ENCODE data around the gene ZNF10. TPM values are rescaled to one million over a fixed set of nuclear protein-coding genes. Genes with fewer than 3 reads are reported as not detected.

ZNF10 gene
- total and polyA plus RNA-seq, 2 donors from 2014 or later, result 4.6 to 15.1 TPM

- Histone ChIP-seq H3K9ac (ENCODE audit: low read length in 3 of 3) (no peak overlapping the region), H3K36me3 (ENCODE audit: control insufficient read depth in 2 of 3, insufficient read depth in 3 of 3, low read length in 3 of 3) (peaks cover 26 to 60% (median 31%) of the 10 kb centered on the region in 3 donors), H3K27me3 (ENCODE audit: control insufficient read depth, insufficient read depth, low read length) (no peaks in the 10 kb centered on the region), H3K4me1 (ENCODE audit: control insufficient read depth in 2 of 3, insufficient read depth in 2 of 3, low read depth in 1 of 3, low read length in 3 of 3) (no peaks in the 10 kb centered on the region), H3K9me3 (ENCODE audit: control insufficient read depth in 2 of 3, insufficient read depth in 1 of 3, low read length in 3 of 3) (peaks cover 28 to 94% (median 70%) of the 10 kb centered on the region in 3 donors), H3K4me3 (ENCODE audit: low read length in 3 of 3) (peak overlapping the region in 2 of 3 donors; percentile 0 to 31), H3K27ac (ENCODE audit: low read depth in 2 of 2, low read length in 2 of 2) (no peak overlapping the region)
- DNase-seq (no peak), FAIRE-seq (no peak)
- TF ChIP-seq, protein P1, sequence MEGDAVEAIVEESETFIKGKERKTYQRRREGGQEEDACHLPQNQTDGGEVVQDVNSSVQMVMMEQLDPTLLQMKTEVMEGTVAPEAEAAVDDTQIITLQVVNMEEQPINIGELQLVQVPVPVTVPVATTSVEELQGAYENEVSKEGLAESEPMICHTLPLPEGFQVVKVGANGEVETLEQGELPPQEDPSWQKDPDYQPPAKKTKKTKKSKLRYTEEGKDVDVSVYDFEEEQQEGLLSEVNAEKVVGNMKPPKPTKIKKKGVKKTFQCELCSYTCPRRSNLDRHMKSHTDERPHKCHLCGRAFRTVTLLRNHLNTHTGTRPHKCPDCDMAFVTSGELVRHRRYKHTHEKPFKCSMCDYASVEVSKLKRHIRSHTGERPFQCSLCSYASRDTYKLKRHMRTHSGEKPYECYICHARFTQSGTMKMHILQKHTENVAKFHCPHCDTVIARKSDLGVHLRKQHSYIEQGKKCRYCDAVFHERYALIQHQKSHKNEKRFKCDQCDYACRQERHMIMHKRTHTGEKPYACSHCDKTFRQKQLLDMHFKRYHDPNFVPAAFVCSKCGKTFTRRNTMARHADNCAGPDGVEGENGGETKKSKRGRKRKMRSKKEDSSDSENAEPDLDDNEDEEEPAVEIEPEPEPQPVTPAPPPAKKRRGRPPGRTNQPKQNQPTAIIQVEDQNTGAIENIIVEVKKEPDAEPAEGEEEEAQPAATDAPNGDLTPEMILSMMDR (IDR thresholded peaks at IDR 0.05; ENCODE audit: borderline replicate concordance, extremely low read depth, insufficient read depth), result no peak
- intact Hi-C loops (cut with DNase I), result loop anchor here (5.0 kb wide), 1 partner anchor 53 kb away; no protein-coding TSS in a partner anchor
These were observed 24.8 kb upstream of the ZNF10 start for GRCh38 chr12:133105620-133106019.

GRCh38 chr12:133106253-133106652, 24.2 kb upstream of the ZNF10 start:
- TF ChIP-seq, protein P1 (IDR thresholded peaks at IDR 0.05; ENCODE audit: borderline replicate concordance, extremely low read depth, insufficient read depth), result no peak
- intact Hi-C loops (cut with DNase I), result loop anchor here (5.0 kb wide), 1 partner anchor 54 kb away; no protein-coding TSS in a partner anchor
- FAIRE-seq (no peak), DNase-seq (no peak)
- H3K4me3 ChIP-seq (ENCODE audit: low read length in 3 of 3), result peak overlapping the region in 2 of 3 donors; percentile 0 to 31
- H3K27ac ChIP-seq (ENCODE audit: low read depth in 2 of 2, low read length in 2 of 2), result no peak overlapping the region
- H3K9me3 ChIP-seq (ENCODE audit: control insufficient read depth in 2 of 3, insufficient read depth in 1 of 3, low read length in 3 of 3), result peaks cover 26 to 94% (median 65%) of the 10 kb centered on the region in 3 donors
- H3K9ac ChIP-seq (ENCODE audit: low read length in 3 of 3), result no peak overlapping the region
- H3K27me3 ChIP-seq (ENCODE audit: control insufficient read depth, insufficient read depth, low read length), result no peaks in the 10 kb centered on the region
- H3K36me3 ChIP-seq (ENCODE audit: control insufficient read depth in 2 of 3, insufficient read depth in 3 of 3, low read length in 3 of 3), result peaks cover 25 to 54% (median 29%) of the 10 kb centered on the region in 3 donors
- no peaks in the 10 kb centered on the region for H3K4me1 ChIP-seq (ENCODE audit: control insufficient read depth in 2 of 3, insufficient read depth in 2 of 3, low read depth in 1 of 3, low read length in 3 of 3)

DNA sequence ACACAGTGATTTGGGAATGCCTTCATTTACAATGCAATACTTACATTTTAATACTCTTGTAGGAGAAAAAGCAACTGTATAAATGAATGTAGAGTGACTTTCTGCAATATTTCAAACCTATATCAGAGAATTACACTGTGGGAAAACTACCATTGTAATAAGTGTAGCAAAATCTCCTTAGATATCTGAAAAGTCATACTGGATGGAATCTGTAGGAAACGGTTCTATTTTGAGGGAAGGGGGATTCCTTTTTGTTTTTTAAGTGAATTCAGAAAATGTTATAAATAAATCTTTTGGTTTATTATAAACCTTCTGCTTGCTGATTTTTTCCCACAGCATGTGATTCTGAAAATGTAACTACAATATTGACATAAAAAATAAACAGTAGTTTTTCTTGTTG, 23.3 kb upstream of the ZNF10 start:
- H3K27me3 ChIP-seq (ENCODE audit: control insufficient read depth, insufficient read depth, low read length), result no peaks in the 10 kb centered on the region
- DNase-seq, result no peak
- no peak overlapping the region for H3K9ac ChIP-seq (ENCODE audit: low read length in 3 of 3)
- H3K4me1 ChIP-seq (ENCODE audit: control insufficient read depth in 2 of 3, insufficient read depth in 2 of 3, low read depth in 1 of 3, low read length in 3 of 3), result no peaks in the 10 kb centered on the region
- H3K27ac ChIP-seq (ENCODE audit: low read depth in 2 of 2, low read length in 2 of 2), result no peak overlapping the region
- H3K9me3 ChIP-seq (ENCODE audit: control insufficient read depth in 2 of 3, insufficient read depth in 1 of 3, low read length in 3 of 3), result peaks cover 22 to 90% (median 62%) of the 10 kb centered on the region in 3 donors
- H3K36me3 ChIP-seq (ENCODE audit: control insufficient read depth in 2 of 3, insufficient read depth in 3 of 3, low read length in 3 of 3), result peaks cover 21 to 48% (median 25%) of the 10 kb centered on the region in 3 donors
- TF ChIP-seq, protein P1 (IDR thresholded peaks at IDR 0.05; ENCODE audit: borderline replicate concordance, extremely low read depth, insufficient read depth), result no peak
- H3K4me3 ChIP-seq (ENCODE audit: low read length in 3 of 3), result peak overlapping the region in 1 of 3 donors; percentile 11
- FAIRE-seq, result no peak
- intact Hi-C loops (cut with DNase I), result loop anchor here (5.0 kb wide), 1 partner anchor 55 kb away; no protein-coding TSS in a partner anchor
